ENCODE results near the gene NFATC2.

The NFATC2 gene

GRCh38 chr20:51429696-51430095 lies 112.8 kb downstream of the NFATC2 start:
- DNase-seq (ENCODE audit: low read depth), result no peak

- DNase-seq (ENCODE audit: low read depth), result no peak
These were observed 113.4 kb downstream of the NFATC2 start for GRCh38 chr20:51429144-51429482.

- no peak for DNase-seq (ENCODE audit: low read depth)
These were observed 113.9 kb downstream of the NFATC2 start for GRCh38 chr20:51428401-51429143.

- DNase-seq (ENCODE audit: low read depth), result no peak
These were observed 114.7 kb downstream of the NFATC2 start for GRCh38 chr20:51427651-51428291.

GRCh38 chr20:51426718-51427650 lies 115.5 kb downstream of the NFATC2 start:
- no peak for DNase-seq (ENCODE audit: low read depth)

GRCh38 chr20:51425347-51426106 lies 117.0 kb downstream of the NFATC2 start:
- no peak for DNase-seq (ENCODE audit: low read depth)

GRCh38 chr20:51424270-51425117 lies 118.0 kb downstream of the NFATC2 start:
- DNase-seq (ENCODE audit: low read depth), result no peak

- DNase-seq (ENCODE audit: low read depth), result no peak
These were observed 118.7 kb downstream of the NFATC2 start for GRCh38 chr20:51423810-51424209.

- no peak for DNase-seq (ENCODE audit: low read depth)
These were observed 119.2 kb downstream of the NFATC2 start for GRCh38 chr20:51423290-51423667.

- DNase-seq (ENCODE audit: low read depth), result no peak
These were observed 119.8 kb downstream of the NFATC2 start for GRCh38 chr20:51422514-51423289.

GRCh38 chr20:51420805-51421204 lies 121.7 kb downstream of the NFATC2 start:
- no peak for DNase-seq (ENCODE audit: low read depth)

- DNase-seq (ENCODE audit: low read depth), result peak; percentile 28
These were observed 122.4 kb downstream of the NFATC2 start for GRCh38 chr20:51420111-51420510.

GRCh38 chr20:51419646-51420045 lies 122.9 kb downstream of the NFATC2 start:
- no peak for DNase-seq (ENCODE audit: low read depth)

GRCh38 chr20:51419231-51419630 lies 123.3 kb downstream of the NFATC2 start:
- no peak for DNase-seq (ENCODE audit: low read depth)

GRCh38 chr20:51418137-51418529 lies 124.4 kb downstream of the NFATC2 start:
- no peak for DNase-seq (ENCODE audit: low read depth)

GRCh38 chr20:51417250-51418136 lies 125.0 kb downstream of the NFATC2 start:
- DNase-seq (ENCODE audit: low read depth), result no peak

- no peak for DNase-seq (ENCODE audit: low read depth)
These were observed 125.8 kb downstream of the NFATC2 start for GRCh38 chr20:51416532-51417249.

- no peak for DNase-seq (ENCODE audit: low read depth)
These were observed 128.7 kb downstream of the NFATC2 start for GRCh38 chr20:51413857-51414256.

Measured in stromal cell of bone marrow (primary cell).